ENCODE results near the gene PBX4.

PBX4 gene

DNA sequence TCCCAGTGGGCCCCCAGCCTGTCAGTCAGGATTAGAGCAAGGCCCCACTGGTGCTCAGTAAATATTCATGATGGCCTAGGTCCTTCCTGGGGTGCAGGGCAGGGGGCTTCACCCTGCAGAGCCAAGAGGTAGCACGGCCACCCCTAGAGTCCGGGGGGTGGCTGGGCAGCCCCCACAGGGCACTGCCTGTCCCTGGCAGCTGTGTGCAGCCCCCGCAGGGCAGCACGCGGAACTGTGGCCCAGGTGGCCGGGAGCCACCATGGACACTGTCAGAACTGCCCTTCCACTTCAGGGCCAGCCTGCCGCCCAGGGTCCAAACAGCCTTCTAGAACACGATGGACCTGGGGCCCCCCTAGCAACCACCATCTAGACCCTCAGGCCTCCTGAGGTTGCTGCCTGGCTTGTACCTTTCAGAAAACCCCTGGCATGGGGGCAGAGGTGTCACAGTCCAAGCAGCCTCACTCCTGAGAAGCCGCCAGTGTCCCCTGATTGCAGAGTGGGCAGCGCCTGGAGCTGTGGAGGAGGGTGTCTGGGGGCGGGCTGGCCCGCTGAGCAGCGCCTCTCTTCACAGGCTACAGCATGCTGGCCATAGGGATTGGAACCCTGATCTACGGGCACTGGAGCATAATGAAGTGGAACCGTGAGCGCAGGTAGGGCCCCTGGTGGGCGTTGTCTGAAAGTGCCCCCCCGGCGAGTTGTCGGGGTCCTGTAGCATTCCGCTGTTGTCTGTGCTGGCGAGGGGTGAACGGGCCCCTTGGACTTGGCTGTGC is 92.7 kb downstream of the PBX4 start:
- DNase-seq (ENCODE audit: low spot score), result no peak

DNA sequence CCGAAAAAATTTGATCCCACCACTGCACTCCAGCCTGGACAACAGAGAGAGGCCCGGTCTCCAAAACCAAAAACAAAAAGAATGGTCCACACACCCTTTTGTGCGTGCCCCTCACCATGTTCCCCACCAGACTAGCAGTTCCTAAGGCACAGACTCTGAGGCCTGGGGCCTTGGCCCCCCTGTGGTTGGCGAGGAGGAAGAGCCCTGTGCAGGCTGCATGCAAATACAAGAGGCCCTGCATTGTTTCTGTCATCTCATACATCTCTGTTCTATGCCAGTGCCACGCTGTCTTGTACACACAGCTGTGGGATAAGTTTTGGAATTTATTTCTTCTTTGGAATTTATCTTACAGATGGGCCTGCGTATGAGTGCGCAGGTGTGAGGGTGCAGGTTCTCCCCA is 94.4 kb downstream of the PBX4 start:
- DNase-seq (ENCODE audit: low spot score), result no peak

DNA sequence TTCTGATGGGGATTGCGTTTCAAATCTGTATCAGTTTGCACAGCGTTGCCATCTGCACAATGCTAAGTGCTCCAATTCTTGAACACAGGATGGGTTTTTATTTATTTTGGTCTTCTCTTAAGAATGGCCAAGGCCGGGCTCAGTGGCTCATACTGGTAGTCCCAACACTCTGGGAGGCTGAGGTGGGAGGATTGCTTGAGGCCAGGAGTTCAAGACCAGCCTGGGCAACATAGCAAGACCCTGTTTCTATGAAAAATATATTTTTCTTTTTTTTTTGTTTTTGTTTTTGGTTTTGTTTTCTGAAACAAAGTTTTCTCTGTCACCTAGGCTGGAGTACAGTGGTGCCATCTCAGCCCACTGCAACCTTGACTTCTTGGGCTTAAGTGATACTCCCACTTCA is 95.3 kb downstream of the PBX4 start:
- DNase-seq (ENCODE audit: low spot score), result no peak

DNA sequence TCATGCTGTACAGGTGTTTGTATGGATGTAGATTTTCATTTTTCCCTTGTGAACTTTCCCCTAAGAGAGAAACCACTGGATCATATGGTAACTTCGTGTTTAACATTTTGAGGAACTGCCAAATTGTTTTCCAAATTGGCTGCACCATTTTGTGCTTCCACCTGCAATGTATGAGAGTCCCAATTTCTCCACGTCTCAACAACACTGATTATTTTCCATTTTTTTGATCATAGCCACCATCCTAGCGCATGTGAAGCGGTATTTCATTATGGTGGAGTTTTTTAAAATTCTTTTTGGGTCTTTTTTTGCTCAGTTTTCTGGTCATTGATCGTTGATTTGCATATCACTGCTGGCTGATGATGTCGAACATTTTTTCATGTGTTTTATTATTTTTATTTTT is 97.5 kb downstream of the PBX4 start:
- DNase-seq (ENCODE audit: low spot score), result no peak

DNA sequence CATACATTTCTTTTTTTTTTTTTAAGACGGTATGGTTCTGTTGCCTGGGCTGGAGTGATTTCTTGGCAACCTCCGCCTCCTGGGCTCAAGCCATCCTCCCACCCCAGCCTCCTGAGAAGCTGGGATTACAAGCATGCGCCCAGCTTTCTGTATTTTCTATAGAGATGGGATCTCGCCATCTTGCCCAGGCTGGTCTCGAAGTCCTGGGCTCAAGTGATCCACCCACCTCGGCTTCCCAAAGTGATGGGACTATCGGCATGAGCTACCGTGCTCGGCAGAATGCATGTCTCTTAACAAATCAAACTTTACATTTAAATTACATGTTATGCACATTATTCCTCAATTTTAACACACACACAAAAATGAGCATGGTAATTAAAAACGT is 101.3 kb downstream of the PBX4 start:
- no peak for DNase-seq (ENCODE audit: low spot score)

DNA sequence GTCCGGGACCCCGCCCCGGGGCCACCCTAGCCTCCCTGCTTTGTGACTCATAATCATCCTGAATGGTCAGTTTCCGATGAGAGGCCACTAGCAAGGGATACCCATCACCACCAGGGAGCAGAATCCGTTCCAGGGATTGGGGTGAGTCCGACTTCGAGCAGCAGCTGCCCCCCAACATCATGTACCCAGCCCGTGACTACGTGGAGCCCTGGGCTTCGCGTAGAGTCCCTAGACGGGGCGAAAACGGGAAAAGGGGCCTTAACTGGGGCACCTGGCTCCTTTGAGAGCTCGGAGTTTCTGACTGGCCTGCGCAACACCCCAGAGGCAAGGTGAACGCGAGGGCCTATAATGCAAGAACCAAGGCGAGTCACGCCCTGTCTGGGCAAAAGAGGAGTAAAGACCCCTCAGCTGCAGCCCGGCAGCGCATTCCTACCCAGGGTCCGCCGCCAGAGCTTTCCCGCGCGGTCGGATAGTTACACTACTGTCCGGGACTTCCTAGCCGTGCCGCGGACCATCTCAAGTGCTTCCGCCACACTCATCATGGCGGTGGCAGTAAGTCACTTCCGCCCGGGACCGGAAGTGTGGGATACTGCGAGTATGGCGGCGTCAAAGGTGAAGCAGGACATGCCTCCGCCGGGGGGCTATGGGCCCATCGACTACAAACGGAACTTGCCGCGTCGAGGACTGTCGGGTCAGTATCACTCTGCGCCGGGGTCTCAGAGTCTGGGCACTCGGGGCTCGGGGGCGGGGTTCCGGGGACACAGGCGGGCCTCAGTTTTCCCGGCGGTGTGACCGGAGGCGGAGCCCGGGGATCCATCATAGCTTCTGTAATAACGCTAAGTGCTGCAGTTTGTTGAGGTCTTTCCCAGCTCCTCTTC is 102.6 kb downstream of the PBX4 start, which contains the start of gene NDUFA13:
Gene NDUFA13, plus strand, starts transcription at position 584 of the 878 bp plus-strand sequence. Its CDS starts 14 bp downstream, at position 598.
- peak; percentile 96 for DNase-seq (ENCODE audit: low spot score)

DNA sequence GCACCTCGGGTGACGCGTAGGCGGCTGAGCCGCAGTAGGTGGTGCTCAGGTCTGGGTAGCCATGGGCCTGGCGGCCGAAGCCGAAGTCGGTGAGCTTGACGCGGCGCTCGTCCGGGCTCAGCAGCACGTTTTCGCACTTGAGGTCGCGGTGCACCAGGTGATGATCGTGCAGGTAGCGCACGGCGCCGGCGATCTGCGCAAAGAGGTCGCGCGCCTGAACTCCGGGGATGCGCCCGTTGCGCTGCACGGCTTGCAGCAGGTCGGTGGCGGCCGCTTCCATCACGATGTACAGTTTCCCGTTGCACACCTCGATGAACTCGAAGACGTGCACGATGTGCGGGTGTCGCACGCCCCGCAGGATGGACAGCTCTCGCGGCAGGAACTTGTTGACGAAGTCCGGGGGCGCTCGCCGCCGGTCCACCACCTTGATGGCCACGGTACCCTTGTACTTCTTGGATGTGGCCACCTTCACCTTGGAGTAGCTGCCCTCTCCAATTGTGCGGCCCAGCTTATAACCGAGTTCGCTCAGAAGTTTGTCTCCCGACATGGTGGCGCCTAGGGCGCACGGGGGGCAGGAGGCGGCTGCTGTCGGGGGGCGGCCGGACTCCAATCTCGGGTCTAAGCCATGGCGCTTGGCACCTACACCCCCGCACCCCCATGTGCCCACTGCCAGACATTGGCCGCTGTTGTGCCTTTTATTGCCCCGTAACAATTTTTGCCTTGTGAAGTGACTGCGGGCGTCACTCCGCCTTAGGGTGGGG is 103.4 kb downstream of the PBX4 start, which contains the start of gene TSSK6:
Gene TSSK6, minus strand, starts transcription at position 668 of the 761 bp plus-strand sequence. Its CDS starts 121 bp downstream, at position 547.
- no peak for DNase-seq (ENCODE audit: low spot score)

DNA sequence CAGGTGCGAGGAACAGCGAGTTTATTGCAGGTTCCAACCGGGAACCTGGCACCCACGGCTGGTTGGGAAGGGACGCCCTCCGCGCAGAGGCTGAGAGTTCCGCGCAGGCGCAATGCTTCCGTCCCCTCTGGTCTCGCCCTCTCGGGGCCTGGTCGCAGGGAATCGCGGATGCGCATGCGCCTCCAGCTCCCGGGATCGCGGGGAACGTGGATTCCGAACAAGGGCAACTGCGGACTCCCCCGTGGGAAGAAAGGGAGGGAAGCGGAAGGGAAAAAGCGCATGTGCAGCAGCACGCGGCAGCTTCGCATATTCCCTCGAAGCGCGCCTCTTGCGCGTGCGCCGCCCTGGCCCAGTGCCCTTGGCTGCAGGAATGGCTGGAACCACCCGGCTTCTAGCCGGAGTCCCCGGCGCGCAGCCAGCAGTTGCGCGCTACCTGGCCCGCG is 104.3 kb downstream of the PBX4 start:
- no peak for DNase-seq (ENCODE audit: low spot score)

DNA sequence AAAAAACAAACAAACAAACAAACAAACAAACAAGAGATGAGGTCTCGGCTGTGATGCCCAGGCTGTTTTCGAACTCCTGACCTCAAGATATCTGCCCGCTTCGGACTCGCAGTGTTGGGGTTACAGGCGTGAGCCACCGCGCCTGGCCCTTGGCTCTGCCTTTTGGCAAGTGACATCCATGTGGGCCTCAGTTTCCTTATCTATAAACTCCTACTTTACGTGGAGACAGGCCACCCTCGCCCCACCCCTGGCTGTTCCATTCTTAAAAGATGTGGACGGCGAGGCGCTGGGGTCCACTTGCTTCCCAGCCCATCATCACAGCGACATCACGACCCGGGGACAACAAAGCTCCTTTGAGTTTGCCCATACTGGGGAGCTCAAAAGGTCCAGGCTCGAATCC is 104.8 kb downstream of the PBX4 start:
- no peak for DNase-seq (ENCODE audit: low spot score)
